ENCODE measurements around the gene CPEB4. TPM values are rescaled to one million over a fixed set of nuclear protein-coding genes. Genes with fewer than 3 reads are reported as not detected.

The CPEB4 gene
- total RNA-seq, 1 experiment from 2014 or later = 8.7 TPM

GRCh38 chr5:173923218-173924095, 35.3 kb downstream of the CPEB4 start:
- H2BK120ac ChIP-seq (ENCODE audit: low read depth, low read length, poor library complexity, severe bottlenecking) = no peak overlapping the region
- no peaks in the 10 kb centered on the region for H3K23me2 ChIP-seq (ENCODE audit: insufficient read length, low read depth, low read length, poor library complexity, severe bottlenecking)
- no peaks in the 10 kb centered on the region for H3K27me3 ChIP-seq (ENCODE audit: insufficient read depth, low read length)
- no peak overlapping the region for H3K14ac ChIP-seq (ENCODE audit: insufficient read depth, low read length)
- no peak overlapping the region for H3K56ac ChIP-seq (ENCODE audit: insufficient read length, low read depth, low read length)
- peaks cover 5% of the 10 kb centered on the region; the same call in 1 of the 2 replicates for H3K4me1 ChIP-seq (ENCODE audit: insufficient read depth, low read length)
- H3K23ac ChIP-seq (ENCODE audit: insufficient read length, low read depth, low read length) = no peak overlapping the region
- no peak overlapping the region for H2BK20ac ChIP-seq (ENCODE audit: low read depth, low read length, poor library complexity, severe bottlenecking)
- Mint-ChIP-seq H3K27me3 (ENCODE audit: low read depth) (no peaks in the 10 kb centered on the region), H3K4me1 (peaks cover 21 to 34% of the 10 kb centered on the region in 2 experiments), H3K9me3 (no peaks in the 10 kb centered on the region), H3K36me3 (ENCODE audit: insufficient read depth in 1 of 3, low read depth in 3 of 3) (no peaks in the 10 kb centered on the region; a peak in 3 of 7 replicates), H3K27ac (peak overlapping the region; percentile 46 to 71 (median 66); a peak in 5 of 7 replicates), H3K4me3 (no peak overlapping the region)
- no peak overlapping the region for H2BK5ac ChIP-seq (ENCODE audit: insufficient read length, low read length)
- H3K27ac ChIP-seq (ENCODE audit: insufficient read length, low read depth, low read length) = no peak overlapping the region
- no peak overlapping the region for H3K9ac ChIP-seq (ENCODE audit: extremely low read depth, insufficient read length, low read length)
- H3K9me3 ChIP-seq (ENCODE audit: control insufficient read depth, low read depth, low read length) = no peaks in the 10 kb centered on the region
- no peak overlapping the region for H4K5ac ChIP-seq (ENCODE audit: insufficient read length, low read depth, low read length)
- H2BK12ac ChIP-seq (ENCODE audit: insufficient read length, low read depth, low read length) = no peak overlapping the region
- WGBS (ENCODE audit: extremely low coverage, insufficient read length, low lambda C conversion rate) = no CpG with 5 or more reads among the region's 3 CpGs
- H3T11ph ChIP-seq (ENCODE audit: low read length) = no peak overlapping the region
- H3K4ac ChIP-seq (ENCODE audit: low read depth, low read length) = no peak overlapping the region
- no peaks in the 10 kb centered on the region for H4K20me1 ChIP-seq (ENCODE audit: control insufficient read depth, insufficient read depth, insufficient read length)
- H2AK5ac ChIP-seq (ENCODE audit: insufficient read length, low read length) = no peak overlapping the region
- TF ChIP-seq CTCF (conservative IDR thresholded peaks at IDR 0.05) = no peak
- no peaks in the 10 kb centered on the region; the same call in 1 of the 2 replicates for H3K79me2 ChIP-seq (ENCODE audit: insufficient read depth, low read length)
- H2AFZ ChIP-seq (ENCODE audit: low read length) = no peak overlapping the region
- no peak overlapping the region for H3K4me2 ChIP-seq (ENCODE audit: insufficient read depth, insufficient read length, low read length)
- no peak overlapping the region for H3K18ac ChIP-seq (ENCODE audit: insufficient read length, low read depth, low read length)
- no peak overlapping the region for H4K91ac ChIP-seq (ENCODE audit: insufficient read length, low read depth, low read length)
- no peak for DNase-seq
- H4K8ac ChIP-seq (replicated peaks; ENCODE audit: insufficient read length, low read depth, low read length) = no peak overlapping the region
- H3K79me1 ChIP-seq (ENCODE audit: insufficient read depth, low read depth, low read length, poor library complexity, severe bottlenecking) = no peaks in the 10 kb centered on the region
- H2BK15ac ChIP-seq (ENCODE audit: low read depth, low read length) = no peak overlapping the region

All from H9 (cell line).